ENCODE results near the gene PIP5K1C. TPM values are rescaled to one million over a fixed set of nuclear protein-coding genes. Genes with fewer than 3 reads are reported as not detected.

Gene PIP5K1C
- total and polyA plus RNA-seq, 8 donors, result 8.6 to 164 (median 25.6) TPM

DNA sequence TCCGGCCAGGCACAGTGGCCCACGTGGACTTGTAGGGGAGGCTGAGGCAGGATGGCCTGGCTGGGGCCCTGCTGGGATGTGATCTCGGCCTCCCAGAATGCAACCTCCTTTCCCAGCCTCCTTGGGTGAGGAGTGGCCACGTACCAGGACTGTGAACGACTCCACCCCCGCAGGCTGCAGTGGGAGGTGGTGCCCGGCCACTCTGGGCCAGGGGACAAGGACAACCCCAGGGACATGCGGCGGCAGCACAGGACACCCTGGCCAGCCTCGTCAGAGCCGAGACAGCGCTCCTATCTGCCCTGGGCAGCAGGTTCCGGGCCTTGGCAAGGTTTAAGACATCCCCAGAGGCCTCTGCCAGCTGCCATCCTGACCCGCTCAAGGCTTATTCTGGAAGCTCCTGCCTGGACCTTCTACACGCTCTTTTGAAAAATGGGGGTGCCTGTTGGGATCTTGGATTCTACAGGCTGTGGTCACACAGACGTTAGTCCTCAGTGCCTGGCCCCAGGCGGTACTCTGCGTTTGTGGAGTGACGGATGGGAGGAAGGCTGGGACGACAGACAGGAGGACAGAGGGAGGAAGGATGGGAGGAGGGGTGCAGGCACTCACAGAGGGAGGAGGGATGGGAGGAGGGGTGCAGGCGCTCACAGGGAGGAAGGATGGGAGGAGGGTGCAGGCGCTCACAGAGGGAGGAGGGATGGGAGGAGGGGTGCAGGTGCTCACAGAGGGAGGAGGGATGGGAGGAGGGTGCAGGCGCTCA, 53.8 kb downstream of the PIP5K1C start:
- WGBS, 5 donors, result 80 to 93% (median 90%) methylated on average over 10 to 23 of the region's 23 CpGs
- Histone ChIP-seq H3K4me3 (no peak overlapping the region), H3K9me3 (no peaks in the 10 kb centered on the region), H3K4me1 (peaks cover 0 to 21% (median 9%) of the 10 kb centered on the region in 4 donors), H3K27ac (no peak overlapping the region), H3K36me3 (peaks cover 33 to 93% (median 91%) of the 10 kb centered on the region in 4 donors), H3K27me3 (no peaks in the 10 kb centered on the region)
- intact Hi-C loops (cut with DNase I; ENCODE audit: low total_unique reads), result no loop called here
- no peak for DNase-seq
- no peak for TF ChIP-seq POLR2A (IDR thresholded peaks at IDR 0.05)
- no peak for TF ChIP-seq POLR2AphosphoS5 (IDR thresholded peaks at IDR 0.05)
- TF ChIP-seq, protein P1, sequence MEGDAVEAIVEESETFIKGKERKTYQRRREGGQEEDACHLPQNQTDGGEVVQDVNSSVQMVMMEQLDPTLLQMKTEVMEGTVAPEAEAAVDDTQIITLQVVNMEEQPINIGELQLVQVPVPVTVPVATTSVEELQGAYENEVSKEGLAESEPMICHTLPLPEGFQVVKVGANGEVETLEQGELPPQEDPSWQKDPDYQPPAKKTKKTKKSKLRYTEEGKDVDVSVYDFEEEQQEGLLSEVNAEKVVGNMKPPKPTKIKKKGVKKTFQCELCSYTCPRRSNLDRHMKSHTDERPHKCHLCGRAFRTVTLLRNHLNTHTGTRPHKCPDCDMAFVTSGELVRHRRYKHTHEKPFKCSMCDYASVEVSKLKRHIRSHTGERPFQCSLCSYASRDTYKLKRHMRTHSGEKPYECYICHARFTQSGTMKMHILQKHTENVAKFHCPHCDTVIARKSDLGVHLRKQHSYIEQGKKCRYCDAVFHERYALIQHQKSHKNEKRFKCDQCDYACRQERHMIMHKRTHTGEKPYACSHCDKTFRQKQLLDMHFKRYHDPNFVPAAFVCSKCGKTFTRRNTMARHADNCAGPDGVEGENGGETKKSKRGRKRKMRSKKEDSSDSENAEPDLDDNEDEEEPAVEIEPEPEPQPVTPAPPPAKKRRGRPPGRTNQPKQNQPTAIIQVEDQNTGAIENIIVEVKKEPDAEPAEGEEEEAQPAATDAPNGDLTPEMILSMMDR (IDR thresholded peaks at IDR 0.05), result no peak
- TF ChIP-seq EP300 (IDR thresholded peaks at IDR 0.05), result no peak

DNA sequence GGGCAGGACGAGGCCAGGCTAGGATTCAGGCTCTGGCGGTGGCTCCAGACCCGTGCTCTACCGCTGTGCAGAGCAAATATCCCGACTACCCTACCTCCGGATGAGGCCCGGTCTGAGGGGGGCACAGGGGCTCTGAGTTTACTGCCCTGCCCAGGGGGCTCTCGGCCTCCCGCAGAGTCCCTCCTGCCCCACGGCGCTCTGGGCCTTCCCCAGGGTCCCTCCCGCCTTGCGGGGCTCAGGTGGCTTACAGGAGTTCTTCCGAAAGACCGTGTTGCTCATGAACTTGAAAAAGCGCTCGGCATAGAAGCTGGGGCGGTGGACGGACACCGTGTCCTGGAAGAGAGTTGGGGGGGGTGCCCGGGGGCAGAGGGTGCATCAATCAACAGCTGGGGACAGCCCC, 54.5 kb downstream of the PIP5K1C start:
- H3K27me3 ChIP-seq, result no peaks in the 10 kb centered on the region
- peaks cover 0 to 21% (median 9%) of the 10 kb centered on the region in 4 donors for H3K4me1 ChIP-seq
- H3K36me3 ChIP-seq, result peaks cover 30 to 93% (median 91%) of the 10 kb centered on the region in 4 donors
- TF ChIP-seq POLR2A (IDR thresholded peaks at IDR 0.05) (no peak), EP300 (IDR thresholded peaks at IDR 0.05) (no peak), POLR2AphosphoS5 (IDR thresholded peaks at IDR 0.05) (no peak)
- TF ChIP-seq, protein P1 (IDR thresholded peaks at IDR 0.05), result no peak
- intact Hi-C loops (cut with DNase I; ENCODE audit: low total_unique reads), result no loop called here
- no peaks in the 10 kb centered on the region for H3K9me3 ChIP-seq
- 87 to 92% (median 91%) methylated on average over 12 to 21 of the region's 21 CpGs for WGBS, 5 donors
- no peak overlapping the region for H3K27ac ChIP-seq
- H3K4me3 ChIP-seq, result no peak overlapping the region
- DNase-seq, result no peak

DNA sequence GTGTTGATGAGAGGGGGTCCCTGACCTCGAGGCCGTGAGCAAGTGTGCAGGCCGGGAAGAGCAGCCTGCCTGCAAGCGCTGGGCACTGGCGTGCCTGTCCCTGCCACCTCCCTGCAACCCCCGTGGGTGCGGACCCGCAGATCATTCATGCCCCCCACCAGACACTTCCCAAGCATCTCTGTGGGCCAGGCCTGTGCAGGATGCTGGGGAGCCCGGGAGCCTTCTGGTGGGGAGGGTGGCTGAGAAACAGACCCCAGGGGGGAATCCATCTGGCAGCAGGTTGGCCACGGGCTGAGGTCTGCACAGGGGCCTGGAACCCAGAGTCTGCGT, 55.2 kb downstream of the PIP5K1C start:
- TF ChIP-seq POLR2AphosphoS5 (IDR thresholded peaks at IDR 0.05) (no peak), POLR2A (IDR thresholded peaks at IDR 0.05) (no peak), EP300 (IDR thresholded peaks at IDR 0.05) (no peak)
- TF ChIP-seq, protein P1 (IDR thresholded peaks at IDR 0.05), result no peak

DNA sequence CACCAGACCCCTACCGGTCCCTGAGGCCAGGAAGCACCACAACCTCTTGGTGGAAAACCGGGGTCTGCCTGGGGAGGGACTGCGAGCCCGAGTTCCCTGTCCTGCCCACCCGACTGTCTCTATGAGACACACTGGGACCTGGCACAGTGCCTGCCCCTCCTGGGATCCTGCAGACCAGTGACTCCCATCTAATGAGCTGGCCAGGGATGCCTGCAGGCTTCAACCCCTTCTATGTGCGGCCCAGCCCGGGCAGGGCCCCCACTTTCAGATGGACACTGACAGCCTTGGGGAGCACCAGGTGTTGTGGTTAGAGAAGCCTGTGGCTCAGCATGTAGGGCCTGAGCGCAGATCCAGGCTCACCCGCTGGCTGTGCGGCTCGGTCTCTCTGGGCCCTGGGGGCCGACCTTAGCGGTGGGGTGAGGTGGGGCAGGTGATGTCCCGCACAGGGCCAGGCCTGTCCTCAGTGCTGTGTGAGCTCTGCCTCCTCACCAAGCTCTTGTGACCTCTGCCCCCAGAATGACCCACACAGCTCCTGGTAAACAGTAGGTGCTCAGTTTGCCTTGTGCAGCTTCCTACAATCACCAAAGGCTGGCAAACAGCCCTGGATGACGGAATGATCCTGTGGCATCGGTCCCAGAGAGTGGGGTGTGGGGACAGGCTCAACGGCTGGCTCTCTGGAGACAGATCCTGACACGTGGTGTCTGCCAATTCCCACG, 55.8 kb downstream of the PIP5K1C start:
- Histone ChIP-seq H3K4me3 (no peak overlapping the region), H3K27ac (no peak overlapping the region), H3K9me3 (no peaks in the 10 kb centered on the region), H3K27me3 (no peaks in the 10 kb centered on the region), H3K36me3 (peaks cover 35 to 94% (median 93%) of the 10 kb centered on the region in 4 donors), H3K4me1 (peaks cover 0 to 18% (median 7%) of the 10 kb centered on the region in 4 donors)
- TF ChIP-seq, protein P1 (IDR thresholded peaks at IDR 0.05), result no peak
- TF ChIP-seq POLR2AphosphoS5 (IDR thresholded peaks at IDR 0.05), result no peak
- no peak for TF ChIP-seq EP300 (IDR thresholded peaks at IDR 0.05)
- TF ChIP-seq POLR2A (IDR thresholded peaks at IDR 0.05), result no peak
- intact Hi-C loops (cut with DNase I; ENCODE audit: low total_unique reads), result no loop called here
- peak; percentile 46 to 72 for DNase-seq
- WGBS, 5 donors, result 56 to 73% (median 64%) methylated on average over 14 to 19 of the region's 19 CpGs

More for the DNA sequence above, 55.2 kb downstream of the PIP5K1C start:
- peaks cover 30 to 93% (median 91%) of the 10 kb centered on the region in 4 donors for H3K36me3 ChIP-seq
- H3K27me3 ChIP-seq, result no peaks in the 10 kb centered on the region
- no peak for DNase-seq
- no peak overlapping the region for H3K27ac ChIP-seq
- 70 to 87% (median 81%) methylated on average over 6 to 11 of the region's 11 CpGs for WGBS, 5 donors
- no peaks in the 10 kb centered on the region for H3K9me3 ChIP-seq
- no peak overlapping the region for H3K4me3 ChIP-seq
- intact Hi-C loops (cut with DNase I; ENCODE audit: low total_unique reads), result no loop called here
- H3K4me1 ChIP-seq, result peaks cover 0 to 18% (median 9%) of the 10 kb centered on the region in 4 donors
